ENCODE results near the gene OR52N2. TPM values are rescaled to one million over a fixed set of nuclear protein-coding genes. Genes with fewer than 3 reads are reported as not detected.
A peak's percentile ranks its signal among the peaks of the same experiment; 100 is the strongest.

OR52N2 gene
- not detected for total RNA-seq (ENCODE audit: unreplicated experiment)
- long read RNA-seq = 0 reads

DNA sequence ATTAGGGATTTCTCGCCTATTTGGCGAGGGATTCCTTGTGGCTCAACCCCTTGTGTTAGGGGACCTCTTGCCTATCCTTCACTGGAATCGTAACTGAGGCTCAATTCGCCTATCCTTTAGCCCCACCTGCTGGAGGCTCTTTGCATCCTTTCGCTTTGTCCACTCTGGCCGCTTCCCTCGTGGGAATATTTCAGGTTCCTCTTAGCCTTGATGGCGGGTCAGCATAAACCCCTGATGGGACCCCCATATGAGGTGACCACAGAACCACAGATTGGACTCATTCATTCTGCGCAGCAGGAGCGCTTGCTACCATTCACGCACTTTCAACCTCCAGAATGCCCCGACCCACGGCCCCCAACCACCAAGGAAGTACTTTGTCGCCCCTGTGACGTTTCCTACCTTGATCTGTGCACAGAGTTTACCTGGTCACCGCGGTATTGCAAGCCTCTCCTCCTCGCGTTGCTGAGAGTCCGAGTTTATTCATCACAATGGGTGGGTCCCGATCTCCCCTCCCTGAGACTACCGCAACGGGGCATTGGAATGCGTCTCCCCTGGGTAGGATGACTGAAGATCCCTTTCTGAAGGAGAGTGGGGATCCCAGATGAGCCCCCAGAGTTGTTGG is at the start of gene OR52N2:
Gene OR52N2, plus strand, starts transcription at position 425 of the 622 bp plus-strand sequence. CDS start 11,412 bp downstream, outside the sequence.
- Mint-ChIP-seq H3K4me1 (ENCODE audit: unreplicated experiment) (peaks cover 72% of the 10 kb centered on the region), H3K4me3 (ENCODE audit: unreplicated experiment) (peak within 1 kb of the TSS; percentile 96), H3K27ac (ENCODE audit: unreplicated experiment) (peak within 1 kb of the TSS; percentile 100), H3K27me3 (ENCODE audit: unreplicated experiment) (peaks cover 13% of the 10 kb centered on the region), H3K36me3 (ENCODE audit: low read depth, unreplicated experiment) (peaks cover 45% of the 10 kb centered on the region), H3K9me3 (ENCODE audit: unreplicated experiment) (peaks cover 13% of the 10 kb centered on the region)
- peak; percentile 80 for DNase-seq (ENCODE audit: low spot score)
- TF ChIP-seq, protein P1, sequence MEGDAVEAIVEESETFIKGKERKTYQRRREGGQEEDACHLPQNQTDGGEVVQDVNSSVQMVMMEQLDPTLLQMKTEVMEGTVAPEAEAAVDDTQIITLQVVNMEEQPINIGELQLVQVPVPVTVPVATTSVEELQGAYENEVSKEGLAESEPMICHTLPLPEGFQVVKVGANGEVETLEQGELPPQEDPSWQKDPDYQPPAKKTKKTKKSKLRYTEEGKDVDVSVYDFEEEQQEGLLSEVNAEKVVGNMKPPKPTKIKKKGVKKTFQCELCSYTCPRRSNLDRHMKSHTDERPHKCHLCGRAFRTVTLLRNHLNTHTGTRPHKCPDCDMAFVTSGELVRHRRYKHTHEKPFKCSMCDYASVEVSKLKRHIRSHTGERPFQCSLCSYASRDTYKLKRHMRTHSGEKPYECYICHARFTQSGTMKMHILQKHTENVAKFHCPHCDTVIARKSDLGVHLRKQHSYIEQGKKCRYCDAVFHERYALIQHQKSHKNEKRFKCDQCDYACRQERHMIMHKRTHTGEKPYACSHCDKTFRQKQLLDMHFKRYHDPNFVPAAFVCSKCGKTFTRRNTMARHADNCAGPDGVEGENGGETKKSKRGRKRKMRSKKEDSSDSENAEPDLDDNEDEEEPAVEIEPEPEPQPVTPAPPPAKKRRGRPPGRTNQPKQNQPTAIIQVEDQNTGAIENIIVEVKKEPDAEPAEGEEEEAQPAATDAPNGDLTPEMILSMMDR (IDR thresholded peaks at IDR 0.05; ENCODE audit: unreplicated experiment) = peak; percentile 56

DNA sequence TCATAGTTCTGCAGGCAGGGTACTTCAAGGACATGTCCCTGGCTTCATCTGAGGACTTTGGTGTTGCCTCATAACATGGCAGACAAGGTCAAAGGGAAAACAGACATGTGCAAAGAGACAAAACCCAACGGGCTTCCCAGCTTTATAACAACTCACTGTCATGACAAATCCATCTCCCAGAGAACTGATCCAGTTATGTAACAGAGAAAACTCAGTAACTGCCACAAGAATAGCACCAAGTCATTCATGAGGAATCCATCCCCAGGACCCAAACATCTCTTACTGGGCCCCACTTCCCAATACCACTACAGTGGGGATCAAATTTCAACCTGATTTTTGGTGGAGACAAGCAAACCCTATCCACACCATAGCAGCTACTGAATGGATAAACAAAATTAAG is 41.7 kb upstream of the OR52N2 start:
- H3K27ac Mint-ChIP-seq (ENCODE audit: unreplicated experiment) = no peak overlapping the region
- no peaks in the 10 kb centered on the region for H3K36me3 Mint-ChIP-seq (ENCODE audit: low read depth, unreplicated experiment)
- DNase-seq (ENCODE audit: low spot score) = no peak
- no peak overlapping the region for H3K4me3 Mint-ChIP-seq (ENCODE audit: unreplicated experiment)
- no peaks in the 10 kb centered on the region for H3K4me1 Mint-ChIP-seq (ENCODE audit: unreplicated experiment)
- TF ChIP-seq, protein P1 (IDR thresholded peaks at IDR 0.05; ENCODE audit: unreplicated experiment) = no peak
- no peaks in the 10 kb centered on the region for H3K9me3 Mint-ChIP-seq (ENCODE audit: unreplicated experiment)
- H3K27me3 Mint-ChIP-seq (ENCODE audit: unreplicated experiment) = no peaks in the 10 kb centered on the region

DNA sequence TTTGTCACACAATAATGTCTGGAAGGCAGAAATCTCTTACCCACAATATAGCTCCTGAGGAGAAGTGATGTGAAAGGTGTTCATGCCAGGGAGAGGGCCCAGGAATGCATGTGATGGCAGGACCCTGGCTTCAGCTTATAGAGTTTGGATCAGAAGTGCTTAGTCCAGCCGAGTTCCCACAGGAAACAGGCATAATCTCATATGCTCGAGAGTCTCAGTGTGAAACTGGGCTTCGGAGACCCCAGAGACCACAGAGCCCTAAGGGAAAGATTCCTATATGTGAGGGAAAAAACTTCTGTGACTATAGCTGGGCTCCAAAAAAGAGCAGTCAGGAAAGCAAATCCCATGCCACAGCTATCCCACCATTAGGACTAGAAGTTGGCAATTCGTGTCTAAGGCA is 25.5 kb upstream of the OR52N2 start, which contains the start of gene OR52N5:
Gene OR52N5, minus strand, starts transcription at position 101 of the 400 bp plus-strand sequence. CDS start 4,721 bp downstream, outside the sequence.
- peaks cover 12% of the 10 kb centered on the region for H3K36me3 Mint-ChIP-seq (ENCODE audit: low read depth, unreplicated experiment)
- H3K4me3 Mint-ChIP-seq (ENCODE audit: unreplicated experiment) = no peak within 1 kb of the TSS
- H3K27me3 Mint-ChIP-seq (ENCODE audit: unreplicated experiment) = no peaks in the 10 kb centered on the region
- no peaks in the 10 kb centered on the region for H3K4me1 Mint-ChIP-seq (ENCODE audit: unreplicated experiment)
- TF ChIP-seq, protein P1 (IDR thresholded peaks at IDR 0.05; ENCODE audit: unreplicated experiment) = no peak
- DNase-seq (ENCODE audit: low spot score) = no peak
- H3K27ac Mint-ChIP-seq (ENCODE audit: unreplicated experiment) = no peak within 1 kb of the TSS
- H3K9me3 Mint-ChIP-seq (ENCODE audit: unreplicated experiment) = no peaks in the 10 kb centered on the region

DNA sequence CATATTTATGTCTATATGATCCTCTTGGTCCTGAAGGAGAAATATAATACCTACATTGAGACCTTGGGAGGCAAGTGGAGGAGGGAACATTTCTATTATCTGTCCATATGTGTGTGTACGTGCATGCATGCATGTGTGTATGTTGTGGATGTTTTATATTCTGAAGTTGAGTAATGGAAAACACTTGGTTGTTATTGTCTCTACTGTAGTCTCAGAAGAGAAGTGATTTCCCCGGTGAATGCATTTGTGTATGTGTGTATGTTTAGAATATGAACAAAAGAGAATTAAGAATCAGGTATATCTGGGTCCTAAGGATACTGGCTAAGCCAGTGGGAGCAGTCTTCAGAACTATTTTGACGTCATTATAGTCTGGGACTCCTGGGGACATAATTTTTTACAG is 17.6 kb upstream of the OR52N2 start, which contains the start of gene OR52N1:
Gene OR52N1, minus strand, starts transcription at position 101 of the 400 bp plus-strand sequence. CDS start 2,449 bp downstream, outside the sequence.
- Mint-ChIP-seq H3K27ac (ENCODE audit: unreplicated experiment) (no peak within 1 kb of the TSS), H3K36me3 (ENCODE audit: low read depth, unreplicated experiment) (peaks cover 30% of the 10 kb centered on the region), H3K4me3 (ENCODE audit: unreplicated experiment) (no peak within 1 kb of the TSS), H3K4me1 (ENCODE audit: unreplicated experiment) (no peaks in the 10 kb centered on the region), H3K9me3 (ENCODE audit: unreplicated experiment) (no peaks in the 10 kb centered on the region), H3K27me3 (ENCODE audit: unreplicated experiment) (no peaks in the 10 kb centered on the region)
- DNase-seq (ENCODE audit: low spot score) = no peak
- TF ChIP-seq, protein P1 (IDR thresholded peaks at IDR 0.05; ENCODE audit: unreplicated experiment) = no peak

DNA sequence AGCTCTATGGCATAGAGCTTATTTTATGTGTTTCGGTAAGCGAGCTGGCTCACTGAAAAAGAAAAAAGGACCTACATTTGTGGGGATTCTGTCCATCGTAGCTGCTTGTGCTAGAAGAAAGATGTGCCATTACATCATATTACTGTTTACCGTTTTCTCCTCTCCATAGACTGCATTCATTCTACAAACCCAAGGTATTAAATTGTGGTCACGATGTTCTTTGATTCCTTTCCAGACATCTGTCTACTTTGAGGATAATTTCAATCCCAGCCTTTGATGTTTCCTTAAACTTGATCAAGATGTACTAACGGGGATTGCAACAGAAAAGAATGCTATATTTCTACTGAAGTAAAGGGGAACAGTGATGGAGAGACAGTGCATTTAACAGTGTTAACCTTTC is 12.2 kb upstream of the OR52N2 start:
- no peak overlapping the region for H3K4me3 Mint-ChIP-seq (ENCODE audit: unreplicated experiment)
- H3K9me3 Mint-ChIP-seq (ENCODE audit: unreplicated experiment) = no peaks in the 10 kb centered on the region
- H3K27me3 Mint-ChIP-seq (ENCODE audit: unreplicated experiment) = no peaks in the 10 kb centered on the region
- peaks cover 16% of the 10 kb centered on the region for H3K4me1 Mint-ChIP-seq (ENCODE audit: unreplicated experiment)
- no peak overlapping the region for H3K27ac Mint-ChIP-seq (ENCODE audit: unreplicated experiment)
- TF ChIP-seq, protein P1 (IDR thresholded peaks at IDR 0.05; ENCODE audit: unreplicated experiment) = no peak
- peaks cover 31% of the 10 kb centered on the region for H3K36me3 Mint-ChIP-seq (ENCODE audit: low read depth, unreplicated experiment)
- no peak for DNase-seq (ENCODE audit: low spot score)

Measured in endothelial cell (in vitro differentiated cells).